AG20443 (cell line): ENCODE data around the gene IPPK.
"Not testable (repeated sequence)": the region's sequence is repeated elsewhere in the genome, so short reads cannot be mapped to it uniquely, and the experiment has no call there.

Experiments
- DNase-seq: peaks from one replicate; pipeline ENCODE4 v3.0.0; 2012; ENCODE audit warnings: low spot score, mixed read lengths

Gene IPPK

GRCh38 chr9:92595075-92595474 is 74.9 kb downstream of the IPPK start:
- not testable (repeated sequence) for DNase-seq

GRCh38 chr9:92592946-92593861 is 76.7 kb downstream of the IPPK start:
- DNase-seq: no peak

GRCh38 chr9:92592537-92592936 is 77.4 kb downstream of the IPPK start:
- no peak for DNase-seq

DNA sequence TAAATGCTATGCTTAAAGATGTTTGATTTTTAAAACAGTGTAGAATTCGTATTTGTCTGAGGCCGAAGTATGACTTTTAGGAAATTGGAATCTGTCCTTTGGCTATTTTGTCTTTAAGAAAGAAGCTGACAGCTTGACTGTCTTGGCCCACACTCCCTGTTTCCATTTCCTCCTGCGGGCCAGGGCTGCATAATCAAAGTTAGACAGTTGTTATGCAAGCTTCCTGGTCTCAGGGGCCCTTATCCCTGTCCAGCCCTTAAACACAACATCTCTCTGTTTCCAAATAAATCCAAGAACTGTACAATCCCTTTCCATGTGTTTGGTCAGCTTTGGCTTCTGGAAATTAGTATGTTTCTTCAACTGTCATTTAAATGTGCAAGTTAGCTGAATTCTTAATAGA is 79.6 kb downstream of the IPPK start:
- DNase-seq: peak; percentile 74

GRCh38 chr9:92589923-92590322 is 80.0 kb downstream of the IPPK start:
- no peak for DNase-seq

- DNase-seq: no peak
Observed at GRCh38 chr9:92576175-92576574, 93.8 kb downstream of the IPPK start.

DNA sequence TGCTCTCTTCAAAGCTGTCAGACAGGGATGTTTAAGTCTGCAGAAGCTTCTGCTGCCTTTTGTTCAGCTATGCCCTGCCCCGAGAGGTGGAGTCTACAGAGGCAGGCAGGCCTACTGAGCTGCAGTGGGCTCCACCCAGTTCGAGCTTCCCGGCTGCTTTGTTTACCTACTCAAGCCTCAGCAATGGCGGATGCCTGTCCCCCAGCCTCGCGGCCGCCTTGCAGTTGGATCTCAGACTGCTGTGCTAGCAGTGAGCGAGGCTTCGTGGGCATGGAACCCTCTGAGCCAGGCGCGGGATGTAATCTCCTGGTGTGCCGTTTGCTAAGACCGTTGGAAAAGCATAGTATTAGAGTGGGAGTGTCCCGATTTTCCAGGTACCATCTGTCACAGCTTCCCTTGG is 96.3 kb downstream of the IPPK start:
- not testable (repeated sequence) for DNase-seq

DNA sequence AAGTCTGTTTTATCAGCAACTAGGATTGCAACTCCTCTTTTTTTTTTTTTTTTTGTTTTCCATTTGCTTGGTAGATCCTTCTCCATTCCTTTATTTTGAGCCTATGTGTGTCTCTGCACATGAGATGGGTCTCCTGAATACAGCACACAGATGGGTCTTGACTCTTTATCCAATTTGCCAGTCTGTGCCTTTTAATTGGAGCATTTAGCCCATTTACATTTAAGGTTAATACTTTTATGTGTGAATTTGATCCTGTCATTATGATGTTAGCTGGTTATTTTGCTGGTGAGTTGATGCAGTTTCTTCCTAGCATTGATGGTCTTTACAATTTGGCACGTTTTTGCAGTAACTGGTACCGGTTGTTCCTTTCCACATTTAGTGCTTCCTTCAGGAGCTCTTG is 98.1 kb downstream of the IPPK start:
- not testable (repeated sequence) for DNase-seq

DNA sequence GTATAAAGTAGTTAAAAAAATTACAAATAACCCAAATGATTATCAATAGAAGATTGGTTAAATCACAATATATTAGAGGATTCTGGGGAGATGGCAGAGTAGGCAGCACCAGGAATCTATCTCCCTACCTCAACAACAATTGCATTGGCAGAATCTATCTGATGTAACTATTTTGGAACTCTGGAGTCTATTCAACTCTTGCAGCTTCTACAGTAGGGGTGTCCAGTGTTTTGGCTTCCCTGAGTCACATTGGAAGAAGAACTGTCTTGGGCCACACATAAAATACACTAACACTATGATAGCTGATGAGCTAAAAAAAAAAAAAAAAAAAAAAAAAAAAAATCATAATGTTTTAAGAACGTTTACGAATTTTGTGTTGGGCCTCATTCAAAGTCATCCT is 104.9 kb downstream of the IPPK start:
- DNase-seq: peak; percentile 44

DNA sequence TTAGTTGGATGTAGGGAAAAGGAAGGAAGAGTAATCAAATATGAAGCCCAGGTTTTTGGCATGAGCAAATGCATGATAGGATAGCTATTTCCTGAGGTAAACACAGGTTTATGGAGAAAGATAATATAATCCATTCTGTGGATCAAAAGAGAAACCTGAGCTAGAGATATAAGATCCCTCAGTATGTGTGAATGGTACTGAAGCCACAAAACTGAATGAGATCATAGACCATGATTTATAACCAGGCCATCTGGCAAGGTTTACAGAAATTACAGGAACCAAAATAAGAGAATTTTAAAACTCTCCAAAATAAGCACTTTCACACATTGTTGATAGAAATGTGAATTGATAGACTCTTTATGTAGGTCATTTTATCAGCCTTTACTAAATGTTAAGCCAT is 105.4 kb downstream of the IPPK start:
- DNase-seq: peak; percentile 35
